ENCODE measurements around the gene CAVIN2.
A peak's percentile ranks its signal among the peaks of the same experiment; 100 is the strongest.

CAVIN2 gene

DNA sequence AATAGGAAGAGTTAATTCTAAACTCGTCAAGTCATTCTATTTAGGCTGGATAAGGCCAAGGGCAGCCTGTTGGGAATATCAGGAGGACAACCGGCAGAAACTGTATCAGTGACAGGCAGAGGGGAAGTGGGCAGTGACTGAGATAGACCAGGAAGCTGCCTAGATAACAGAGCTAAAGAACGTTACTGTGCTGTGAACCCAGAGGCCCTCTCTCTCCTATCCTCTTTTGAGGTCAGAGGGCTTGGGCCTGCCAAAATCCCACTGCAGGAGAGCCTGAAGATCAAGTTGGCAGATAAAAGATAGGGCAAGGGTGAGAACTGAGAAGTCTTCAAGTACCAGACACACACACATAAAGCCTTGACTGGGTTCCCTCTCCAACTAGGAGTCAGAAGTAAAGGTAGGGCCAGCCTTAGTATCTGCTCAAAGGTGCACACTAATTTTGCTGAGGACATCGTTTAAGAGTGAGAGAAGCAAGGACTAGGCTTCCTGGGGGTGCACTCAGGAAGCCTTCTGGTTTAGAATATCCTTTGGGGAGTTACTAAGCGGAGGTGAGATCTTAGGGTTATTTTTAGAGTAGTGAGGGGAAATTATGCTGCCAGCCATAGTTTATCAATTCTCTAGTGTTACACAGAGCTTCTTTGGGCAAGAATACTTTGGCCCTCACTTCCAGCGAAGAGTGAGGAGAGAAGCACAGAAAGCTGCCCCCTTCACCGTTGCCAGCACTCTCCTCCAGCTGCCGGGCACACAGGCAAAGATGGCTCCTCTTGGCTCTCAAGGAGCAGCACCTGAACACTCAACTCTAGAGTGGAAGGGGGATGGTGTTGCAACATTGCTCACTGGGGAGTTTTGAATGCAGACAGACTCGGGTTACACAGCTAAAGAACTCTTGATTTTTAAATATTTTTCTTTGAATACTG, 9.8 kb downstream of the CAVIN2 start:
- DNase-seq: peak in 1 of 2 experiments; percentile 2

DNA sequence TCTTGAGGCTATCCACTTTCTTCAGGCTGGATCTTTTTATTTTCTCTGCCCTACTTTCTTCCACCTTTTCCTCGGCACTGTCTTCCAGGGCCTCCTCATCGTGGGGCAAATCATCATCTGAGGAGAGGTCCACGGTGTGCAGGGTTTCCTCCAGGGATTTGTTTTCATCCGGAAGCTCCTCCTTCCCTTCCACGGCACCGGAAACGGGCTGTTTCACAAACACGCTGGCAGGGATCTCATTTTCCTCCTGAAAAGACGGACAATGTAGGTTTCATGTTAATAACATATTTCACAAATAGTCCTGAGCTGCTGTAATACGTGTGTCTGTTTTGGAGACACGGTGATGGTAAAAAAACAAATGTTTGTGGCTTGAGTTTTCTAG, 10.4 kb downstream of the CAVIN2 start:
- no peak for DNase-seq

DNA sequence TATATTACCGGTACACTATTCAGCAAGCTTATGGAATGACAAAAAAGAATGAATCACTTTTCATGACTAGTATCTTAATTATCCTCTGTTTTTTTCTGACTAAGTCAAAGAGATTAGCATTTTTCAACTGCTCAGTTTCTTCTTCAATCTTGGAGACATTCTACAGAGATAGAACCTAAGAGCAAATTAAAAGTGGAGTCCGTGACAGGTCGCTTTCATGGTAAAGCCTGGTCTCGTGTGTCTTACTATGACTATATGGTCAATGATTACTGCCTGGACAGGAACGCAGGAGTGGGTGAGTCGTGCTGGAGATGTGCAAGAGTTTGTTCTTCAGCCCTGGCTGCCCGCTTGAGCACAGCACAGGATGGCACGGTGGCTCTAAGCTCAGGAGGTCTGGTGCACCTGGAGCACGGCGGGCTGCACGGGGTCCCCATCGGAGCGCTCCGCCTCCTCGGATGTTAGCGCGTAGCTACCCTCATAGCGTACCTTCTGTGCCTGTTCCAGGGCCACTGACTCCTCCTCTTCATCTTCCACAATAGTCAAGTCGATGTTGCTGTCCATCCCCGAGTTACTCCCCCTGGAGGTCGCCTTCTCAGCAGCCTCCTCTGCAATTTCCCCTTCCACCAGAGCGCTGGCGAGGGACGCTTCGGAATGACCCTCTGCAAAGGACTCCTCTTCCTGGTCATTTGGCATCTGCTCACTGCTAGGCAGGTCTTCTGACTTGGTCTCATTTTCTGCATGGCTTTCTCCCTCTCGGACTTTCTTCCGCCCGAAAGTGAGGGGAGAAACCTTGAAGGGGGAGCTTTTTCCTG, 11.1 kb downstream of the CAVIN2 start:
- no peak for DNase-seq

DNA sequence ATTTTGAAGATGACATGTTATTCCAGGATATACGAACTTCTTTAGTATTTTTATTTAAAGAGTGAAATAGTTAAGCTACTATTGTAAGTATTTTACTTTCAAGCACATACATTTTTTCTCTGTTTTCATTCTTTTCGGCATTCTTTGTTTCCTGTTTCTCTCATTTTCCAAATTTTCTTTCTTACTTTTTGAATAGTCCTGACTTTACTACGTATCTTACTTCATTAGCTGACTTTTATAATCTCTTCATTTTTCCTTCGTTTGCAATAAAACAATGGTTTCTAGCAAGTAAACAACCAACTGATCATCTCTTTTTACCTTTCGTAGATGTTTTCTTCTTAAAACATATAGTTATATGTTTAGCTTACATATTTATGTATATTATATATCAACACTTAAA, 11.8 kb downstream of the CAVIN2 start:
- DNase-seq: no peak

DNA sequence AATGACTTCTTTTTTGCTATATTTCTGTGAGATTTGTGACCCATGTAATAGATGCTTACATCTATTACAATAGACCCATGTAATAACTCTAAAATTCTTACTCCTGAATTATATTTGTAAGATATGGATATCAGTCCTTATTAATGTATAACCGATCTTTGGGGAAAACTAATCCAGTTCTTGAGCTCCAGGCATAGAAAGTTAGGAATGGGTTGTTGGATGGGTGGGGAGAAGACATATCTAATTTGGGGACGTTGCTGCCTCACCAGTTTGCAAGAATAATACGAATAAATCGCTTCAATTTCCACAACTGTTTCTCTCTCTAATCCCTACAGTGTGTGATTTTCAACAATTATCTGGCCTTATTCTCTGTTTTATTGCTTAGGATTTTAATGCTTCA, 13.5 kb downstream of the CAVIN2 start:
- DNase-seq: no peak

DNA sequence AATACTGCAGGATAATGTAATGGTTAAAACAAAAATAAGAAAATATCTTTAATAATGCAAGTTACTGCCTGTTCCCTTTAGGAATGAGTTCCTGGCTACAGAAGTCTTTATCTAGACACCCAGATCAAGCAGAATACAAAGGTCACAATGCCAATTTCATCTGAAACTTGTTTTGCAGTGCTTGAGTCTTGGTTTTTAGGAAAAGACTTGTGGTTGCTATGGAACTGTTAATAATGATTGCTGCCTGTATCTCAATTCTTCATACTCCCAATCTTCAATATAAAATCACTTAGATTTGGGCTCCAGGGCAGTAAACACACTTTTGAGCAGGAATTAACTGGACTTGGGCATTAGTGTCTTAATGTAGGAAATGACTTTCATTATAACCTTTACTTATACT, 14.2 kb downstream of the CAVIN2 start:
- no peak for DNase-seq

DNA sequence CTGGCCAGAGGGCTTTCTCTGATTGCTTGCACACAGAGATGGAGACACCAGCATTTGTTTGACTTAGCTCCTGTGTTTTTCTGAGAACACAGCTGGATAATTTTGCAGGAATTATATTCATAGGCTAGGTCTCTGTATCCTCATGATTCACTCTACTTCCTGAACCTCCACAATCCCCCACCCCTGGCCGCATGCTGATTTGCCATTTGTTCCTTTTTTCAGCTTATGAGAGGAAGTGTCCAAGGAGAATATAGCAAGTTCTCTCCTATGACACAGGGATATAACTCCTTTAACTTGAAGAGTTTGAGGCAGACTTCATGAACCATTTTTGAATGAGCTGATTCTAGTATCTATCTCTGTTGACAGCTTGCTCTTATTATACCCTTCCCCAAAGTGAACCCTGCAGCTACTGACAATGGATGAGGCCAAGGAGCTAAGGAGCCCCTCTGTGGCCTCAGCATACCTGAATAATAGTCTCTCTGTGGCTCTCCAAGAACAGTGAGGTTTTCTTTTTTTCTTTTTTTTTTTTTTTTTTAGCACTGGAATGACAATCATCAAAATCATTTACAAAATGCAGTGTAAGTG, 15.4 kb downstream of the CAVIN2 start:
- no peak for DNase-seq

DNA sequence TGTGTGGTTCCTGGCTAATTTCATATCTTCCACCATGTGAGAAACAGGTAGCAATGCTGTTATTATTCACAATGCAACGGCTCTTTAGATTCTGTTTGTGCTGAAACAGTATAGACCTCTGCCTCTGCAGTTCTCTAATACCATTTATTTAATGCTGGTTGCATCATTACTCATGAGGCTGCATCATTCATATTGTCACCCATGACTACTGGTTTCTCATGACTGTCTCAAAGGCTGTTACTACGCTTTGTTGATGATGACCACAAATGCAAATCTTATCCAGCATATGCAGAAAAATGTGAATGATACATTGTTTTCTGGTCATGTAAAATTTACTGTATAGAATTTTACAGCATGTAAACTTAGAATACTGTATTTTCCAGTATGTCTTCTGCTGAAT, 22.5 kb downstream of the CAVIN2 start:
- no peak for DNase-seq

DNA sequence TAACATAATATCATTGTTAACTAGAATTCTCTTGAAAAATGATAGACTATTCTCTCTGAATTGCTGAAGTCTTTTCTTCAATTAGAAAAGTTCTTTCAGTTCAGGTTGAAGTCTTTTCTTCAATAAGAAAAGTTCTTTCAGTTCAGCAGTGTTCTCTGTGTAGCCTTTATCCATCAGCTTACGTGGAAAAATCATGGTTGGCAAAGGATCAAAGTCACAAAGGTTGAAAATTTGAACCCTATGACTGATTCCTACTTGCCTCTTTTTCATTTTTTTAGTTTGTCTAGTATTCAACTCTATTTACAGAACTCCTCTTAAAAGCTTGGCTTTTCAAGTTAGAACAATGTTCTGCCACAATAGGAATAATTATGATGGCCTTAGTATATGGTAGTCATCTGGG, 25.8 kb downstream of the CAVIN2 start:
- DNase-seq: no peak

DNA sequence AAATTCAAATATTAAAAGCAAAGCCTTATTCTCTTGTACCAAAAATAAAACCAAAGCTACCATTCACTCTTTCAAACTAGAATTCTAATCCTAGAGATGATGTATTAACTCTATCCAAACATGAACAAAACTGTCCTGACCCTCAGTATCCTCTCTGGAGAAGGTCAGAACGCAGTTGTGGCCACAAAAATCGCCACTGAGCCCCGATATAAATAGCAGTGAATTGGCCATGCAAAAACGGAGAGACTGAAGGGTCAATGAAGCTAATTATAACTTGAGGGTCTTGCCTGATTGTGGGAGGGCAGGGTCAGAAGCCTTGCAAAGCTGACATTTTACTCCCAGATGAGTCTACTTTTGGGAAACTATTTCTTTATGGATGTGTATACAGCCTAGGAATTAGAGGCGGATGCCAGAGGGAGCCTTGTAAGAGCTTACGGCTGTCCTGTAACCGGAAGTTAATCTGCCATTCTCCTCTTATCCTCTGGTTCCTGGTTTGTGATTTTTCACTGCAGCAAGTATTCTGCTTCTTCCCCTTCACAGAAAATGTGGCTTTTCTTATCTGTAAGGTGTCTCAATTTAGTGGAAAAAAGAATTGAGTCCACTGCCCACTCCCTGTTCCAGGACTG, 28.1 kb downstream of the CAVIN2 start:
- no peak for DNase-seq

DNA sequence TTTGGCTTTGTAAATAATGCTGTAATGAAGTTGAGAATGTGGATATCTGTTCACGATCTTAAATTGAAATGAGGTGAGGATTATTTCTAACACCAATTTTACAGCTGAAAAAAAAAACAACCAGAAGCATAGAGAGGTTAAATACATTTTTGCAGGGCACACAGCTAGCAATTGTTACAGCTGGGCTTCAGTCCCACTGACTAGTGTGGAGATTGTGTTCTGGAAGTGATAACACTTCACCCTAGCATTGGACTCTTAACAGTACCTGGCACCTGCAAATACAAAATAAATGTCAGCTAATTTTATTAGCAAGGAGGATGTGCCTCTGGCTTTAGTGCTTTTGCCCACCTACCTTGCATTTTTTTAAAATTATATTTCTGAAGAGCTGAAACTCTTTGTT, 28.8 kb downstream of the CAVIN2 start:
- DNase-seq: no peak

DNA sequence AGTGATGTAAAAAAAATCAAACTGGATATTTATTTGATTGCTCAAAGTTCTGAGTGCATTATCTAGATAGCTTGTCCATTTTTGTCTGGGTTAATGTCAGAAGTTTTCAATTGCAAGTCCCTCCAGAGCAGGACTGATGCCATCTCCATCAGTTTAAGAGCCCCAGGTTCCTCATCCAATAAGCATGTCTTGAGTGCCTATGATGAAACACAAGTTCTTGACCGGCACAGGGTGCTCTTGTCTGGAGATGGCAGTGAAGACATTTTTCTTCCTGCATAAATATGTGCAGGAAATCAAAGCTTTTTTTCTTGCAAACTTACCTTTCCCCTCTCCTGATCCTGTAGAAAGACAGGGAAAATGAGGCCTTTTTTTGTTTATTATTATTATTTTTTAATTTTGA, 31.9 kb downstream of the CAVIN2 start:
- no peak for DNase-seq

DNA sequence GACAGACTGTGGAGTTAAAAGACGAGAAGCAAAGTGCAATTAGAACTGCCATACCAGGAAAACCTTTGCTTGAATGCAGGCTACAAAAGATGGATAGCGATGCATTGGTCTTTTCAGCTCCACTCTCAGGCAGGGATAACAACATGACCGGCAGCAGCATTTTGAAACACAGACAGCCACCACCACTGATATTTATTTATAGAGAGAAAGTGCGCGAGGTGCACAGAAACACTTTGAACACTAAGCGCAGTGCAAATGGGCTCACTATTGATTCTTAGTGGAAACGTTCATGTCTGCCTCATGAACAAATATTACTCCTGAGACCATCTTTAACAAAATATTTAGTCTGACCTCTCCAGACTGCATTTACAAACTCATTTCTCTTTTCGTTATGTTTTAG, 32.9 kb downstream of the CAVIN2 start:
- DNase-seq: no peak

DNA sequence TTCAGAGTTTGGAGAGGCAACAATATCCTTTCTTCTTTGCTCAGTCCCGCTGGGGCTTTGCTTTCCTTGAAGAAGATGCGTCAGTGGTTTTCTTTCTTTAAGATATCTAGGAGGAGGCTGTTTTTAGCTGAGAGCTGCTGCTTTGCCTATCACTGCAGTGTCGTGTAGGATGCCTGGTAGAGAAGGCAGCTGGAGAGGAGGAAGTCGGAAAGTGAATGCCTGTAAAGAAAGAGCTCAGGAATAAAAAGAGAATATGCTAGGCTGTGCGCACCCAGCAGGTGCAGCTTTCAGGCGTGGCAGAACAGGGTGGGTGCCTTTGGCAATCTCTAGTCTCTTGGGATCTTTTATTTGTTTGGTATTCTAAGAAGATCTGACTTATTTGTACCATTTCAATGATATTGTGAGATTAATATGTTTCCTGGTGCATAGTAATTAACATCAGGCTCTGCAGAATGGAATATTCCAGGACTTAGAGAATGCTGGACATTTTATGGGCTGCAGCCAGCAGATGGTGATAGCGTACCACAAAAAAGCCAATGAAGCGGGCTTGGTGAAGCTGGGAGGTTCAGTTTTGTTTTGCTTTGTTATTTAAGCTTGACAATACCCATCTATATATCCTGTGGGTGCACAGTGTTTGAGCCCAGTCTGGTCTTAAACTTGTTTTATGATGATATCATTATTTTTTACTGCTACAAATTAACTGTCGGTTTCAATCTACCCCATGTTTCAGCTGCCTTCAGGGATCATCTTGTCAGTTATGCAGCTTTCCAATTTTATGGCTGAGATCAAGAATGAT, 34.9 kb downstream of the CAVIN2 start:
- peak; percentile 28 to 41 for DNase-seq

DNA sequence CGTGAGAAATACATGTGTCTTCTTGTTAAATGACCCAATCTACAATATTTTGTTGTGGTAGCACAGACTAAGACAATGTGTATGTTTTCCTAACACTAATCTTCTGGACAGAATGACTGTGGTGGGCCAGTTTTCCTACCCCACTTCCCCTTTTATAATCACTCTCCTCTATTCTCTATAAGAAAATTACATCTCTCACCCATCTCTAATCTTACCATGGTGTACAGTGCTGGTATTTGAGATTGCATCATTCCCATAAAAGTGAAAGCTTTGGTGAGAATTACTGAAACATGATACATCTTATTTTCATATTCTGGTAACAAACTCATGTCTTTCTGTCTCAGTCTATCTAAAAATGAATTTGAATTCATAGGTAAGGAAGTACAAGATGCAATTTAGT, 40.5 kb downstream of the CAVIN2 start:
- DNase-seq: no peak

DNA sequence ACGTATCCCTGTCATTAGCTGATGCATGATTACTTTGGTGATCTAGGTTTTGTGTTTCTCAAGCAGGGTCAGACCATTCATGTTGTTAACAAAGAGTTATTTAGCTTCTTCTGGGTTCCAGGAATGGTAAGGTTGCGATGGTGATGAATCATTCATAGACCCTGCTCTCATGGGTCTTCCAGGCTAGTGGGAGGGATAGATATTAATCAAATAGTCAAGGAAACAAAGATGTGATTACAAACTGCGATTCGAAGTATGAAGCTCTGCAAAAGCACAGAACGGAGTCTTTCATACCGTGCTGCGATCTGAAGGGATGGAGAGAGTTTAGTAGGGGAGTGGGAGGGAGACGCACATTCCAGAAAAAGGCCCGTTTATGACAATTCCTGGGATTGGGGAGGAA, 42.1 kb downstream of the CAVIN2 start:
- DNase-seq: no peak

DNA sequence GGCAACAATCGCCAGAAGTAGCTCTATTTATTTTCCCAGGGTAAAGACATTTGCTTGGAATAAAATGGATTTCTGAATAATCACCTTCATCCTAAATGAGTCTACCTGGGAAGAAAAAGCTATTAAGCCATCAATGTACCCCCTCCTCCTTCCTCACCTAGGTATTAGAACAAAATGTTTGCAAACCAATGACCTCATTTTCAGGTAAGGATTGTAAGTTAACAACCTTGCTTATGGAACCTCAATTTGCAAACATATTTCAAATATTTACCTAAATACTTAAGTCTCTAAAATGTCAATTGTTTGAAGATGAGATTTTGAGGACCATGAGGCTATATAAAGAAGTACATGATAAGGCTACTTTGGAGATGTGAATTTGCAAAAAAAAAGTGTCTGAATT, 43.9 kb downstream of the CAVIN2 start:
- DNase-seq: no peak

DNA sequence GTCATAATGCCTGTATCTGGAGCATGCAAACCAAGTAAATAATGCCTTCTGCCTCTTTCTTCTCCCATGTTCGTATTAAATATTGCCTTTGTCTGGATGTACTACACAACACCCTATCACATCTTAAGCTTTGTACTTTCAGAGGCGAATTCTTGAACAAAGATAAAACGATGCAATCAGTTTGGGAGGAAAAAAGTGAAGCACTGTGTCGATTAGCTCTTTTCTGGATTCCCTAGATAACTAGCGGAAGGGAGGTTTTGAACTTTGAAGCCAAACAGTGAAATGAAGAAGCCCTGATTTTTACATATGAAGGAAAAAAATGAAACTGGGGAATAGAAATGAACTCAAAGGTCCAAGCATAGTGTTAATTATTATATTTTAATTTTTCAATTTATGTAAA, 44.7 kb downstream of the CAVIN2 start:
- DNase-seq: no peak

DNA sequence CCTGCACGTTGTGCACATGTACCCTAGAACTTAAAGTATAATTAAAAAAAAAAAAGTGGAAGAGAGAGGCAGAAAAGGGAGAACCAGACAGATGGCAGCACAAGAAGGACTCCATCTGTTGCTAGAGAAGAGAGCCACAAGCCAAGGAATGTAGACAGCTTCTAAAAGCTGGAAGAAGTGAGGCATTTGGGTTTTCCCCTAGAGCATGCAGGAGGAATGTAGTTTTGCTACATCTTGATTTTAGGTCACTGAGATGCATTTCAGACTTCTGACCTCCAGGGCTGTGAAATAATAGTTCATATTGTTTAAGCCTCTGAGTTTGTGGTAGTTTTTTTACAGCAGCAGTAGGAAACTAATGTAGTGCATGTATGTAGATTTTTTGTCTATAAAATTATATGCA, 46.0 kb downstream of the CAVIN2 start:
- no peak for DNase-seq

DNA sequence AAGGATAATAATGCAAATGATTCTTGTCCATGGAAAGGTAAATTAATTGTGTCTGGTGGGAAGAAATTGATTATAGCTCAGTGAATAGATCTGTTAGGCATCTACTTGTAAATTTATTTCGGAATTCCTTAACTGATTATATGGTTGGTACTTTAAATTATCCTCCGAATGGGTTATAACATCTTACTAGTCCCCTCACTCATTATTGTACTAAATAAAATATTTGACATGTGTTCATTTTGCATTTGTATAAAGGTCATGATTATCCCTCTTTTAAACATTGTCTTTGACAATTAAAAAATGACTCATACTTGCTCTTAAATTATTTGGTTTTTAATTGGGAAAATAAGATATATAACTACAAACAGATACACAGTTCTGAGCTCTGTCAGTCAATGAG, 47.4 kb downstream of the CAVIN2 start:
- no peak for DNase-seq

DNA sequence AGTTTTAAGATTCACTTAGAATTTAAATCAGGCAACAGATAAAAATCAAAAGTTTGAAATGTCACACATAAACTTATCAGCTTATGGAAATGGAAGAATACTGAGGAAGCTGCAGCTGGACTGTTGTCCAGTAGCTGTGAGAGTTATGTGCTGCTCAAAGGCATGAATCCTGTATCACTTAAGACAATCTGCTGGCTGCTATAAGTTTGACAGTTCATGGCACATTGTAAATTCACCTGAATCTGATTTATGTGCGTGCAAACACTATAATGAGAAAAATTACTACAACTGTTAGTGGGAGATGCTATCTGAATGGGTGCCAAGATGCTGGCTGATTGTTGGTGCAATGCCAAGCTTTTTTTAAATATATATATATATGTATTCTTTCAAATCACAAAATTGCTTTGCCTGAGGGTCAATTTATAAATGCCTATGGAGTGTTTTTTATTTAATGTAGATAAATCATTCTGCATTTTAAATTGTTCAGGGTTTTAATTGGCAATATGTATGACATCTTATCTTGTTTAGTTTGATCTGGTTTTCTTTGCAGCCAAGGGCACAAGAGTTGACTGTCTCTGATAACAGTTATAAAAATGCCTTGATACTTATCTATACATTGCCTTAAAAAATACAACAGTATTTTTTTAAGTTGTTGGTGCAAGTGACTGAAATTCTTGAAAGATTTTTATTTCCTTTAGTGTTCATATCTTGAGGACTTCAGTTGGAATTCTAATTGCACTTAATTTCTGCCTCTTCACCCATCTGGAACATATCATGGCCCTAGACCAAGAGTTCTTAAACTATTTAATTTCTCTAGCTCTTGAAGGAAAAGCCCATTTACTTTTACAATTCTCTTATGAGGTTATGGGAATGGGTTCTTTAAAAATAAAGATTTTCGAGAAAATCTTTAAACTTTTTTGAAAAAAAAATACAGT, 48.7 kb downstream of the CAVIN2 start:
- no peak for DNase-seq

Measured in AML-193 (cell line).